Hematopoietic multipotent progenitor cell treated with erythropoietin and hydrocortisone succinate and interleukin-3 and kit ligand, for 6 days (in vitro differentiated cells): ENCODE measurements around the gene ITGA2.
"Not testable (repeated sequence)": the region's sequence is repeated elsewhere in the genome, so short reads cannot be mapped to it uniquely, and the experiment has no call there.

Experiments
- DNase-seq: peaks from one replicate; pipeline ENCODE4 v3.0.0-alpha.2; 2015

Gene ITGA2

DNA sequence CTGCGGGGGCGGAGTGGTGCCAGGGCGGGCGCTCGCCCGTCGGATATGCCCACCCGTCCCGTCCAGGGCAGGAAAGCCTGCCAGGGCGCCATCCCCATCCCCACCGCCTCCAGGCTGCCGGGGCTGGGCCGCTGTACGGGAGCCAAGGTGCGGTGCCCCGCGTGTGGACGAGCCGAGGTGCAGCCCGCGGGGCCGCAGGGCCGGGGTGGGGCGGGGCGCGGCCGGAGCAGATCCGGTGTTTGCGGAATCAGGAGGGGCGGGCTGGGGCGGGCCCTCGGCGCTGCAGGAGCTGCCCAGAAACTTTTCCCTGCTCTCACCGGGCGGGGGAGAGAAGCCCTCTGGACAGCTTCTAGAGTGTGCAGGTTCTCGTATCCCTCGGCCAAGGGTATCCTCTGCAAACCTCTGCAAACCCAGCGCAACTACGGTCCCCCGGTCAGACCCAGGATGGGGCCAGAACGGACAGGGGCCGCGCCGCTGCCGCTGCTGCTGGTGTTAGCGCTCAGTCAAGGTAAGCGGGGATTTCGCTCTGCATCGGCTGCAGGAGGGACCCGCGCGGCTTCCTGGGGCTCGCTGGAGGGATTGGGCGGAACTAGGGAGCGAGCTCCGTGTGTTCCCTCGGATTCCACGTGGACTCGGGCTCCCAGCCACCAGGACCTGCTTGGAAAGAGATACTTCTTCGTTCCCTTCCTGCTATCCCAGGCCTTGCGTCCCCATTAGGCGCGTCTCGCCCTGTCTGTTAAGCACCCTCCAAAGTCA is at the start of gene ITGA2:
Gene ITGA2 (plus strand): TSS at position 328 of the 756 bp plus-strand sequence. CDS start 117 bp downstream, at position 445.
- DNase-seq: peak; percentile 44

GRCh38 chr5:52943285-52943684 is 45.9 kb upstream of the ITGA2 start:
- peak; percentile 40 for DNase-seq

- DNase-seq: no peak
Observed at GRCh38 chr5:52943808-52944207, 45.3 kb upstream of the ITGA2 start.

DNA sequence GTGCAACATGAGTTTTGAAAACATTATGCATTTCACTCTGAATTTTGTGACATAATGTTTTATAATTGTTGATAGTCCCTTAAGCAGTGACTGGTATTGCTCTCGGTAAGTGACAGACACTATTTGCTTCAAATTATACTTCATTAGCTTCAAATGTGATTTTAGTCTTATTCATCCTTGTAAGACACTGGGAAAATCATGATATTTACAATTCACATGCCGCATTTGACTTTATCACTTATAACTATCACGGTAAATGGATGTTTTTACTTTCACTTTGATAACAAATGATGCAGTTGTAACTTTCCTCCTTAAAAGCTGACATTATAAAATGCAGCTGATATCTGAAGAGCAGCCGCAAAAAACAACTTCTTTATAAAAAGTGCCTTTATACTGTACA is 44.1 kb upstream of the ITGA2 start:
- DNase-seq: peak; percentile 10

GRCh38 chr5:52947208-52947607 is 41.9 kb upstream of the ITGA2 start:
- DNase-seq: no peak

GRCh38 chr5:52947851-52948250 is 41.3 kb upstream of the ITGA2 start:
- DNase-seq: no peak

DNA sequence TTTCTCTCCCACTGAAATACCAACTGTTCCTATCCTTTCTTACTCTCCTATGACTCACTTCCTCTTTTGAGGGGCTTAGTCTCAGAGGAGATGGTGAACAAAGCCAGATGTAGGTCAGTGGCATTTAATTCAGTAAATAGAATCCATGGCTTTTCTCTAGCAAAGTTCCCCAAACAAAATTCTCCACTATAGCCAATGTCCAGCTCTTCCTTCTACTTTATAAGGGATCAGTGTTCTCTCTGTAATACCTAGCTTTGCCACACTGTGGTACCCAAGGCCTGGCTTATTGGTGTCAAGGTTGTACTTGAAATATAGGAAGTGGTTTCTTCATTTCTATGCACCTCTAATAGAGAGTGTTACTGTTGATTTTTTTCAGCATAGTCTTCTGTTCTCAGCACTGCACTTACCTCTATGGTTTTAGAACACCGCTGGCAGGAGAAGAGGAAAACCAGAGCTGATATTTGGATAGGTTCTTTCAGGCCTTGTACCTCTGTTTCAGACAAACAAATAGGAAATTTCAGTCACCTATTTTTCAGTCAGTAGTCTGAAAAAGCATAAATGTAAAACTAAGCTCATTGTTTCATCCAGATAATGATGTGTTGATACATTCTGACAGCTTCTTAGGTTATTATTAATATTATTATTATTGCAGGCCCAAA is 40.6 kb upstream of the ITGA2 start:
- peak; percentile 88 for DNase-seq

DNA sequence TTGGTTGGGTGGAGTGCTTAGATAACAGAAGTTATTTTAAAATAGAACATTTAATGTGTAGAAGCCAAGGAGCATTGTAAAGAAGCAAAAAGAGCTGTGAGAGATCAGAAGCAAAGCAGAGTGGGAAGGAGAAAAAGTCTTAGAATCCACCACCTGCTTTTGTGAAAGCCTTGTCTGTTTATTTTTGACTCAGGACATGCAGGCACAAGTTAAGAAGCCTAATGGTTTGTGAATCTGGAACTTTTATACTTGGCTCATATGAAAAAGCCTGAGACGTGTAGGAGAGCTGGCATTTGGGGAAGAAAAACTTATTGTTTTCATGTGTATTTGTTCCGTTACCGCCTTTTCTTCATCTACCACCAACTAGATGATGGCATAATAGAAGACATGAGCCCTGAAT is 38.5 kb upstream of the ITGA2 start:
- DNase-seq: no peak

DNA sequence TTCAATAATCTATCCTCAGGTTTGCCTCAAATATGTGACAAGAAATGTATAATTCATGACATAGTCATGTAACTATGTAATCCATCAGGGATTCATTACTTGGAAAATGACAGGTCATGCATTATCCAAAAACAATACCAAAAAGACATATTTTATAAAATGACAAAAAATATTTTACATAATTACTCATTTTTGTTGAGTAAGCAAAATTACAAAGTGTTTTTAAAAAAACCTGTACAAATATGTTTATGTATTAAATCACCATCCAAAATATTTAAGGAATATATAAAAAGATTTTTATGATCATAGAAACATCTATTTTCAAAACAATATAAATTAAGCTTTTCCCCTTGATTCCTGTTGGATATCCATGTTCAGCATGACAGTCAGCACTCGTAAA is 36.7 kb upstream of the ITGA2 start:
- no peak for DNase-seq

DNA sequence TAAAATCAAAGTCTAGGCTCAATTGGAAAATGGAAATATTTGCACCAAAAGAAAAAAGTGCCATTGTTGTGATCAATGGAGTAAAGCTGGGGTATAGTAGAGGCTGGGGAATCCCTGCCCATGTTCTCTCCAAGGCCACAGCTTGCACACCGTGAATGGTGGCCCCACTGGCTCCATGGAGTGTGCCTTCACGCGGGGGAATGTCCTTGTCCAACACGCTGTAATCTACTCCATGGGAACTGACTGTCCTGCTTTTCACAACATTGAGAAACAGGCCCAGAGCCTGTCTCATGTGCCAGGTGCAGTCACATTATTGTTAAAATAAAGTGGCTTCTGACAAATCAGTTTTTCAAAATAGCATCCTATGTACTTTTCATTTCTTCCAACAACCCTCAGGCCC is 33.1 kb upstream of the ITGA2 start:
- no peak for DNase-seq

DNA sequence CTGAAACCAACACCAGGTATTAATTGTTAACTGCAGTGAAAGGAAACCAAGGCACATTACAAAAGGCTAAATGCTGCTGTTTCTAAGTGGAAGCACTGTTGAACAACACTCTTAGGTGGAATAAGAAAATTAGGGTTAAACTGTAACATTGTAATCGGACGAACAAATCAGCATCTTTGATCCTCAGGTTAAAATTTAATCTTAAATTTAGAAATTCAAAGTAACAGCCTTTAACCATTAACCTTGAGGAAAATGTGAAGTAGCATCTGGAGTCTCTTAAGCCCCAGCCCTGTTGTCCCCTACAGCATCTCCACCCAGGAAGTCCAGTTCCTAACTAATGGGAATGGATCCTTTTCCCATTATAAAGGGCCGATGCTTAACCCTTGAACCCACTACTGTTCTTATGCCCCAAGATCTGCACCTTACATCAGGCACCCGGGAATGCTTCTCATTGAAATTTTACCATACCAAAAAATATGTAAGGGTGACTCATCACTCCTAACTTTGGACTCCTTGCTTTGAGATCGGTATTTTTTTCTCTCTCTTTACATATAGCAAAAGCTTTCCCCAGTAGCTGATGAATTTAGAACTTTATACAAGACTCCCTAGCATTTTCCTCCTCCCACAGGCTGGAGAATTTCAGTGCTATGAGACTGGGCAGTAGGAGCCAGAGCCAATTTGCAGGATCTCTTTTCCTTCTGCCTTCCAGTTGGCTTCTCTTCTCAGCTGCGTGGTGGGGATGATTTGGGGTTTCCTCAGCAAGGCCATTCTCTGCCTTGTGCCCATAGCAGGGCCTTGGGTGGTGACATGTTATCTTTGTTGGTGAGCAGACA is 32.0 kb upstream of the ITGA2 start:
- DNase-seq: no peak

DNA sequence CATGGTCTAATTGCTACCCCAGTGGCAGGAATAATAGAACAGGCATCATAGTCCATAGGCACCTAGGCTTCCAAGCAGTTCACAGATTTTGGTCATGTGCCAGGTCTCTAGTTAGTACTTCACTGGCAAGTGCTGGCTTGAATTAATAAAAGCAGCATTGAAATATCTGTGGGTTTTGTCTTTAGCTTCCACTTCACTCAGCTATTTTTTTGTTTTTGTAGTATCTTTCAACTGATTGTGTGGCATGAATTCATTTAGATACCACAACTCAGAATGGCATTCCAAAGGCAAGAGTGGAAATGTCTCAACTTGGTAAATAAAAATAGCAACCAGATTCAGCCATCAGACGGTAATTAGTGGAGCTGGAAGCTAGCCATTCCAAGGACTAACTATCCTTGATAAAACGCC is 27.9 kb upstream of the ITGA2 start:
- DNase-seq: no peak

- DNase-seq: no peak
Observed at GRCh38 chr5:52963636-52964035, 25.5 kb upstream of the ITGA2 start.

DNA sequence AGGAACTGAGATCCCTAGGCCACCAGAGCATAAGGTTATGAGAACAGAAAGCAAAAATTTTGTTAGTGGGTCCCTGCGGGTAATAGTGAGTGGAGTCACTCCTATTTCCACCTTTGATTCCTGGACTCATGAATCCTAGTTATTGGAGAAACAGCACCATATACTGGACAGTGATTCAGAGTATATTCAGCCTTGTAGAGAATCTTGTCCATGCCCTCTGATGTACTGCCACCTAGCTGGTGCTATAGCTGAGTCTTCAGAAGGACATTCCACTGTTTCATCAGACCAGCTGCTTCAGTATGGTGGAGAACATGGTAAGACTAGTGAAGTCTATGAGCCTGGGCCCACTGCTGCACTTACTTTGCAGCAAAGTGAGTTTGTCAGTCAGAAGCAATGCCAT is 25.0 kb upstream of the ITGA2 start:
- DNase-seq: no peak

DNA sequence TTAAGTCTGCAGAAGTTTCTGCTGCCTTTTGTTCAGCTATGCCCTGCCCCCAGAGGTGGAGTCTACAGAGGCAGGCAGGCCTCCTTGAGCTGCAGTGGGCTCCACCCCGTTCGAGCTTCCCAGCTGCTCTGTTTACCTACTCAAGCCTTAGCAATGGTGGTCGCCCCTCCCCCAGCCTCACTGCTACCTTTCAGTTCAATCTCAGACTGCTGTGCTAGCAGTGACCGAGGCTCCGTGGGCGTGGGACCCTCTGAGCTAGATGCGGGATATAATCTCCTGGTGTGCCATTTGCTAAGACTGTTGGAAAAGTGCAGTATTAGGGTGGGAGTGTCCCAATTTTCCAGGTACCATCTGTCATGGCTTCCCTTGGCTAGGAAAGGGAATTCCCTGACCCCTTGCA is 13.0 kb upstream of the ITGA2 start:
- not testable (repeated sequence) for DNase-seq

DNA sequence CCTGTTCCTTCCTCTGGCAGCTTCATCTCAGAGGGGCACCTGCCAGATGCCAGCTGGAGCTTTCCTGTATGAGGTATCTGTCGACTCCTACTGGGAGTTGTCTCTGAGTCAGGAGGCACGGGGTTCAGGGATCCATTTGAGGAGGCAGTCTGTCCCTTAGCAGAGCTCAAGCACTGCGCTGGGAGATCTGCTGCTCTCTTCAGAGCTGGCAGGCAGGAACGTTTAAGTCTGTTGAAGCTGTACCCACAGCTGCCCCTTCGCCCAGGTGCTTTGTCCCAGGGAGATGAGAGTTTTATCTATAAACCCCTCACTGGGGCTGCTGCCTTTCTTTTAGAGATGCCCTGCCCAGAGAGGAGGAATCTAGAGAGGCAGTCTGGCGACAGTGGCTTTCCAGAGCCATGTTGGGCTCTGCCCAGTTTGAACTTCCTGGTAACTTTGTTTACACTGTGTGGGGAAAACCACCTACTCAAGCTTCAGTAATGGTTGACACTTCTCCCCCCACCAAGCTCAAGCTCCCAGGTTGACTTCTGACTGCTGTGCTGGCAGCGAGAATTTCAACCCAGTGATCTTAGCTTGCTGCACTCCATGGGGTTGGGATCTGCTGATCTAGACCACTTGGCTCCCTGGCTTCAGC is 11.8 kb upstream of the ITGA2 start:
- DNase-seq: no peak

DNA sequence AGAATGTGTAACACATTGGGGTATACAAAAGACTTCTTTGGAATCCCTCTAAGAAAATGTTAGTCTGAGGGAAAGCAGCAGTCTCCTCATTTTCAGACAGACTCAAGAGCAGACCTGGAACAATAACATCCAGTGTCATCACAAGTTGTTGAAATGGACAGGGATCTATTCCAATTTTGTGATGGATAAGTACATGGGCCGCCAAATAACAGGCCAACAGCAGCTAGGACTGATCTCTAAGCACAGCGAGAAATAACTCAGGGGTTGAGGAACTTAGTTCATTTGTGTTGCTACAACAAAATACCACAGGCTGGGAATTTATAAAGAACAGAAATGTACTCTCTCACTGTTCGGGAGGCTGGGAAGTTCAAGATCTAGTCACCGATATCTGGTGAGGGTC is 7.6 kb upstream of the ITGA2 start:
- no peak for DNase-seq

DNA sequence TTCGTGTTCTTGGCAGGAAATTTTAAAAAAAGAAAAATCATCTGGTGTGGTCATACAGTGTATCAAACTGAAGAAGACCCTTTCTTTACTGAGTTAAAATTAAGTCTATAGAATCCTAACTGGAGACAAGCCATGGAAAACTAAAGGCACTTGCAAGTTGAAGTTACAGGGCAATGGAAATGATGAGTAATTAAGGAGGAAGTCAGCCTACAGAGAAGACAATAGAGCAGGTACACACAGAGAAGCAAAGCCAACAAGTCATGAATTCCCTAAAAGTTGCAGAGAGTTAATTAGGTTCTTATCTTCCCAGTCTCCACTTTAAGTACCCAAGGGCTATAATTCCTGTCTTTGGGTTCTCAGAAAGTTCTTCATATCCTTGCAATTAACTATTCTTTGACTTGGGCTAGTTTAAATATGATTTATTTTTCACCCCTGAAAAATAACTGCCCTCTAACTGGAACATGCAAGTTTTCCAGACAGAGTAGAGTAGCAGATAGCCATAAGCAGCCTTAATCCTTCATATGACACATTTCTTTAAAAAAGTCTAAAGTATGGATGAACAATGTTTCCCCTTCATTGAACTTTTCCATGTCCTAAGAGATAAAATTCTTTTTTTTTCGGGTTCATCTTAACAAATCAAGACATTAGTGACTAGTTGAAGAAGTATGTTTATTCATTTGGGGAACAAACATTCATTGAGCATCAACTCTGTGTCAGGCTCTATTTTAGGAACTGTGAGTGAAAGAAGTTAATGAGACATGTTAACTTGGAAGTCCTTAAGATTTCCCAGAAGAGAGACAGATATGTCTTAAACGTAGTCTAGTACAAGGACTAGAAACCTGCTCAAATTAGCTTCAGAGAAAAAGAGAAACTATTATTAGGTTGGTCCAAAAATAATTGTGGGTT is 5.2 kb upstream of the ITGA2 start:
- no peak for DNase-seq

- no peak for DNase-seq
Observed at GRCh38 chr5:52985306-52985705, 3.8 kb upstream of the ITGA2 start.

DNA sequence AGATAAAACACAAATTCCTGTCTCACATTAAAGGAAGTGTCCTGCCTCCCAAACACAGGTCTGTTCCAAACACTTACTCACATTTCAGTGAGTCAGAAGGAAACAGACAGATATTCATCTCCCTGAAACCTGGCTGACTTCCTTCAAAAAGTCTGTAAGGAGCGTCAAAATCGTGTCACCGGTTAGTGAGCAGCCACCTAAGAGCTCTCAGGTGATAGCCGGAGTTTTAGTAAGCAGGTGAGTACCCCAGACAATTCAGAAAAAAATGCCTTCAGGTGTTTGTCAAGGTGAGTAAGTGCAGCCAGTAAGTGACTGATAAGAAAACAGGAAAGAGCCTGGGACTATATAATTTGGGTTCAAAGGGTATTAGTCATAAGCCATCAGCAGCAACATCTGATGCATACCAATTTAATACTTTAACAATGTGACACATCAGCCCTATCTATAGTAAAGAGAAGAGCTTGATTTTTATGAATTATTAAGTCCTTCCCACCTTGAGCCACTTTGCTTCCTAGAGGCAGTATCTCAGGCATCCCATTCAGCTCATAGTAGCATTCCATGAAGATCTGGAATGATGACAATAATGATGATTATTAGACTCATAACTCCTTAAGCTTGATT is 1.3 kb upstream of the ITGA2 start:
- DNase-seq: no peak

- peak; percentile 15 for DNase-seq
Observed at GRCh38 chr5:52988335-52989024, 672 bp upstream of the ITGA2 start.
